Measurements from ENCODE around the gene ESRRG. TPM values are rescaled to one million over a fixed set of nuclear protein-coding genes. Genes with fewer than 3 reads are reported as not detected.

Gene ESRRG
- total RNA-seq, 2 donors from 2014 or later, result 14.3 to 38.5 TPM

GRCh38 chr1:216626394-216627067 is 96.7 kb downstream of the ESRRG start:
- Histone ChIP-seq H3K4me3 (no peak overlapping the region), H3K36me3 (no peaks in the 10 kb centered on the region), H3K27me3 (no peaks in the 10 kb centered on the region), H3K27ac (peak overlapping the region in 1 of 2 donors; percentile 60), H3K9me3 (no peaks in the 10 kb centered on the region), H3K4me1 (no peaks in the 10 kb centered on the region)
- DNase-seq (ENCODE audit: low spot score), result no peak
- no peak for TF ChIP-seq CTCF (IDR thresholded peaks at IDR 0.05)

- no peak for TF ChIP-seq CTCF (IDR thresholded peaks at IDR 0.05)
- Histone ChIP-seq H3K36me3 (no peaks in the 10 kb centered on the region), H3K4me1 (no peaks in the 10 kb centered on the region), H3K27ac (no peak overlapping the region), H3K9me3 (no peaks in the 10 kb centered on the region), H3K27me3 (no peaks in the 10 kb centered on the region), H3K4me3 (no peak overlapping the region)
- DNase-seq (ENCODE audit: low spot score), result no peak
Measured at GRCh38 chr1:216621536-216621935, 101.7 kb downstream of the ESRRG start.

GRCh38 chr1:216617081-216617875 is 106.0 kb downstream of the ESRRG start:
- DNase-seq (ENCODE audit: low spot score), result no peak
- Histone ChIP-seq H3K36me3 (no peaks in the 10 kb centered on the region), H3K9me3 (no peaks in the 10 kb centered on the region), H3K4me1 (no peaks in the 10 kb centered on the region), H3K4me3 (no peak overlapping the region), H3K27me3 (no peaks in the 10 kb centered on the region), H3K27ac (peak overlapping the region; percentile 55 to 74)
- TF ChIP-seq CTCF (IDR thresholded peaks at IDR 0.05), result no peak

GRCh38 chr1:216616425-216616824 is 106.8 kb downstream of the ESRRG start:
- no peak for TF ChIP-seq CTCF (IDR thresholded peaks at IDR 0.05)
- no peaks in the 10 kb centered on the region for H3K27me3 ChIP-seq
- H3K4me3 ChIP-seq, result no peak overlapping the region
- DNase-seq (ENCODE audit: low spot score), result no peak
- peak overlapping the region; percentile 55 to 74 for H3K27ac ChIP-seq
- H3K4me1 ChIP-seq, result no peaks in the 10 kb centered on the region
- no peaks in the 10 kb centered on the region for H3K9me3 ChIP-seq
- H3K36me3 ChIP-seq, result no peaks in the 10 kb centered on the region

- H3K9me3 ChIP-seq, result no peaks in the 10 kb centered on the region
- H3K4me1 ChIP-seq, result no peaks in the 10 kb centered on the region
- TF ChIP-seq CTCF (IDR thresholded peaks at IDR 0.05), result no peak
- H3K27me3 ChIP-seq, result no peaks in the 10 kb centered on the region
- no peak for DNase-seq (ENCODE audit: low spot score)
- H3K4me3 ChIP-seq, result no peak overlapping the region
- no peaks in the 10 kb centered on the region for H3K36me3 ChIP-seq
- peak overlapping the region in 1 of 2 donors; percentile 74 for H3K27ac ChIP-seq
Measured at GRCh38 chr1:216614011-216614934, 109.0 kb downstream of the ESRRG start.

Data from right atrium auricular region (tissue), 2 donors.